Measurements from ENCODE around the gene SUB1. TPM values are rescaled to one million over a fixed set of nuclear protein-coding genes. Genes with fewer than 3 reads are reported as not detected.
A peak's percentile ranks its signal among the peaks of the same experiment; 100 is the strongest.

The SUB1 gene
- total RNA-seq, 2 donors from 2014 or later, result 135 to 190 TPM

DNA sequence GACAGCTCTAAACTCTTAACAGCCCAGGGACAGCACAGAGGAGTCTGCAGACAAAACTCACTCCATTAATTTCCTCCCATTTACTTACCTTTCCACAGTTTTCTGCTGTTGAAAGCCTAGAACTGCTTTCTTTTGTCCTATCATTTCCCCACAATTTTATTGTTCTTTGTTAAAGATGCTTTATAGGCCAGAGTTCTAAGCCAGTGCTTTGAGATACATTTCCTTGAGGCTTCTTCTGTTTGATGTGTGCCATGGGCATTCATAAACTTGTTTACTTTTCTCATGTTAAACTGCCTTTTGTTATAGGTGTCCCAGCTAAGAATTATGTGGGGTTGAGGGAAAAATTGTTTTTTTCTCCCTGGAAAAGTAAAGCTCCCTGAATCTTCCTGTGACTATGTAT lies 25.9 kb upstream of the SUB1 start:
- H3K27ac ChIP-seq, result no peak overlapping the region
- TF ChIP-seq POLR2AphosphoS5 (IDR thresholded peaks at IDR 0.05) (peak; percentile 77), POLR2A (IDR thresholded peaks at IDR 0.05) (no peak)
- TF ChIP-seq, protein P1, sequence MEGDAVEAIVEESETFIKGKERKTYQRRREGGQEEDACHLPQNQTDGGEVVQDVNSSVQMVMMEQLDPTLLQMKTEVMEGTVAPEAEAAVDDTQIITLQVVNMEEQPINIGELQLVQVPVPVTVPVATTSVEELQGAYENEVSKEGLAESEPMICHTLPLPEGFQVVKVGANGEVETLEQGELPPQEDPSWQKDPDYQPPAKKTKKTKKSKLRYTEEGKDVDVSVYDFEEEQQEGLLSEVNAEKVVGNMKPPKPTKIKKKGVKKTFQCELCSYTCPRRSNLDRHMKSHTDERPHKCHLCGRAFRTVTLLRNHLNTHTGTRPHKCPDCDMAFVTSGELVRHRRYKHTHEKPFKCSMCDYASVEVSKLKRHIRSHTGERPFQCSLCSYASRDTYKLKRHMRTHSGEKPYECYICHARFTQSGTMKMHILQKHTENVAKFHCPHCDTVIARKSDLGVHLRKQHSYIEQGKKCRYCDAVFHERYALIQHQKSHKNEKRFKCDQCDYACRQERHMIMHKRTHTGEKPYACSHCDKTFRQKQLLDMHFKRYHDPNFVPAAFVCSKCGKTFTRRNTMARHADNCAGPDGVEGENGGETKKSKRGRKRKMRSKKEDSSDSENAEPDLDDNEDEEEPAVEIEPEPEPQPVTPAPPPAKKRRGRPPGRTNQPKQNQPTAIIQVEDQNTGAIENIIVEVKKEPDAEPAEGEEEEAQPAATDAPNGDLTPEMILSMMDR (IDR thresholded peaks at IDR 0.05), result no peak
- peak; percentile 21 for DNase-seq (ENCODE audit: low spot score)
- intact Hi-C loops (cut with DNase I), result no loop called here
- no peaks in the 10 kb centered on the region for H3K4me1 ChIP-seq (replicated peaks)
- H3K9me3 ChIP-seq, result no peaks in the 10 kb centered on the region
- H3K4me3 ChIP-seq, result no peak overlapping the region
- H3K36me3 ChIP-seq, result no peaks in the 10 kb centered on the region
- no peaks in the 10 kb centered on the region for H3K27me3 ChIP-seq (replicated peaks; ENCODE audit: insufficient read depth)

GRCh38 chr5:32559921-32560320 lies 25.4 kb upstream of the SUB1 start:
- Histone ChIP-seq H3K4me1 (replicated peaks) (no peaks in the 10 kb centered on the region), H3K27me3 (replicated peaks; ENCODE audit: insufficient read depth) (no peaks in the 10 kb centered on the region), H3K36me3 (no peaks in the 10 kb centered on the region), H3K4me3 (no peak overlapping the region), H3K27ac (no peak overlapping the region), H3K9me3 (no peaks in the 10 kb centered on the region)
- intact Hi-C loops (cut with DNase I), result no loop called here
- DNase-seq (ENCODE audit: low spot score), result no peak
- TF ChIP-seq POLR2A (IDR thresholded peaks at IDR 0.05), result no peak
- TF ChIP-seq, protein P1 (IDR thresholded peaks at IDR 0.05), result no peak
- TF ChIP-seq POLR2AphosphoS5 (IDR thresholded peaks at IDR 0.05), result no peak

- no peak overlapping the region for H3K27ac ChIP-seq
- no peaks in the 10 kb centered on the region for H3K4me1 ChIP-seq (replicated peaks)
- H3K27me3 ChIP-seq (replicated peaks; ENCODE audit: insufficient read depth), result no peaks in the 10 kb centered on the region
- 85% methylated on average over 2 of the region's 2 CpGs for WGBS
- TF ChIP-seq POLR2AphosphoS5 (IDR thresholded peaks at IDR 0.05), result no peak
- TF ChIP-seq POLR2A (IDR thresholded peaks at IDR 0.05), result no peak
- TF ChIP-seq, protein P1 (IDR thresholded peaks at IDR 0.05), result no peak
- H3K36me3 ChIP-seq, result no peaks in the 10 kb centered on the region
- intact Hi-C loops (cut with DNase I), result no loop called here
- H3K9me3 ChIP-seq, result no peaks in the 10 kb centered on the region
- DNase-seq (ENCODE audit: low spot score), result no peak
- H3K4me3 ChIP-seq, result no peak overlapping the region
Measured at GRCh38 chr5:32562056-32562455, 23.3 kb upstream of the SUB1 start.

- Histone ChIP-seq H3K9me3 (no peaks in the 10 kb centered on the region), H3K27ac (no peak overlapping the region), H3K36me3 (no peaks in the 10 kb centered on the region), H3K27me3 (replicated peaks; ENCODE audit: insufficient read depth) (no peaks in the 10 kb centered on the region), H3K4me1 (replicated peaks) (no peaks in the 10 kb centered on the region), H3K4me3 (no peak overlapping the region)
- DNase-seq (ENCODE audit: low spot score), result no peak
- intact Hi-C loops (cut with DNase I), result no loop called here
- no peak for TF ChIP-seq POLR2AphosphoS5 (IDR thresholded peaks at IDR 0.05)
- TF ChIP-seq, protein P1 (IDR thresholded peaks at IDR 0.05), result no peak
- no peak for TF ChIP-seq POLR2A (IDR thresholded peaks at IDR 0.05)
Measured at GRCh38 chr5:32562843-32563242, 22.5 kb upstream of the SUB1 start.

GRCh38 chr5:32563614-32564013 lies 21.7 kb upstream of the SUB1 start:
- WGBS, result 76% methylated on average over 2 of the region's 2 CpGs
- H3K9me3 ChIP-seq, result no peaks in the 10 kb centered on the region
- no peak overlapping the region for H3K4me3 ChIP-seq
- no peaks in the 10 kb centered on the region for H3K27me3 ChIP-seq (replicated peaks; ENCODE audit: insufficient read depth)
- no peaks in the 10 kb centered on the region for H3K36me3 ChIP-seq
- TF ChIP-seq POLR2A (IDR thresholded peaks at IDR 0.05), result no peak
- TF ChIP-seq, protein P1 (IDR thresholded peaks at IDR 0.05), result no peak
- no peak for TF ChIP-seq POLR2AphosphoS5 (IDR thresholded peaks at IDR 0.05)
- no peaks in the 10 kb centered on the region for H3K4me1 ChIP-seq (replicated peaks)
- no peak for DNase-seq (ENCODE audit: low spot score)
- H3K27ac ChIP-seq, result peak overlapping the region in 1 of 2 donors; percentile 19
- intact Hi-C loops (cut with DNase I), result no loop called here

All from prostate gland (tissue), 2 donors.